Measurements from ENCODE around the gene EIF4EBP3. TPM values are rescaled to one million over a fixed set of nuclear protein-coding genes. Genes with fewer than 3 reads are reported as not detected.
A peak's percentile ranks its signal among the peaks of the same experiment; 100 is the strongest.

Gene EIF4EBP3
- total and polyA plus RNA-seq, 9 of the 15 experiments (the other 6 are each of a cell fraction or from before 2014, with no cell fraction given), result 1.3 to 7.5 (median 3.8) TPM

- Histone ChIP-seq H4K20me1 (replicated peaks; ENCODE audit: control insufficient read depth, insufficient read depth, low read length) (peaks cover 19% of the 10 kb centered on the region; the same call in 1 of the 2 replicates), H3K9me1 (ENCODE audit: control insufficient read depth, insufficient read depth, low read length) (peaks cover 5% of the 10 kb centered on the region), H3K4me3 (no peak overlapping the region), H3K9ac (ENCODE audit: insufficient read depth in 1 of 2, low read depth in 2 of 2, low read length in 2 of 2) (peak overlapping the region in 1 of 2 experiments; percentile 18; a peak in 1 of 4 replicates), H3K79me2 (ENCODE audit: control insufficient read depth, insufficient read depth, low read length) (peaks cover 31% of the 10 kb centered on the region), H3K9me3 (replicated peaks; ENCODE audit: control insufficient read depth, insufficient read depth, low read depth, low read length) (no peaks in the 10 kb centered on the region), H2AFZ (ENCODE audit: low read depth, low read length) (no peak overlapping the region), H3K27ac (ENCODE audit: extremely low read depth, low read depth, low read length) (peak overlapping the region; percentile 61; the same call in 1 of the 3 replicates), H3K4me2 (ENCODE audit: insufficient read depth, low read length) (no peak overlapping the region), H3K27me3 (ENCODE audit: control insufficient read depth in 2 of 2, insufficient read depth in 2 of 2, low read length in 2 of 2) (no peaks in the 10 kb centered on the region; a peak in 1 of 5 replicates), H3K4me1 (replicated peaks in 1 of 2; ENCODE audit: control insufficient read depth in 2 of 2, insufficient read depth in 2 of 2, low read length in 2 of 2) (peaks cover 42 to 53% of the 10 kb centered on the region in 2 experiments), H3K36me3 (ENCODE audit: control insufficient read depth, insufficient read depth, low read length) (peaks cover 66% of the 10 kb centered on the region)
- in situ Hi-C loops (cut with MboI) (no loop called here), intact Hi-C loops (cut with micrococcal nuclease) (loop anchor here (10.0 kb wide), 2 partner anchors 306 to 376 kb away; partner anchors contain the start of gene CYSTM1)
- ATAC-seq, result no peak
- POLR2A ChIA-PET, result interaction anchor here (0.6 to 5.3 kb wide), 11 partner anchors 10 to 1113 kb away, joined by 3 to 46 read pairs (median 3); partner anchors contain the start of genes APBB3, IK, NDUFA2 and SLC35A4
- 81% methylated on average over 10 of the region's 11 CpGs for WGBS (ENCODE audit: insufficient coverage, low coverage, missing lambda C conversion rate)
- no peak for DNase-seq (ENCODE audit: extremely low read depth in 1 of 4, low spot score in 3 of 4)
- TF ChIP-seq ZNF445 (CRISPR knock-in tag; IDR thresholded peaks at IDR 0.05; ENCODE audit: low read depth) (no peak), PML (IDR thresholded peaks at IDR 0.05; ENCODE audit: low read length) (0 out of 2 replicates have a peak, but pooled peaks have one; percentile 5), ATF4 (CRISPR knock-in tag; IDR thresholded peaks at IDR 0.05) (no peak), RBFOX2 (IDR thresholded peaks at IDR 0.05; ENCODE audit: low read depth, low read length) (0 out of 2 replicates have a peak, but pooled peaks have one; percentile 30), MAFK (IDR thresholded peaks at IDR 0.05; ENCODE audit: low read length) (no peak), NUFIP1 (IDR thresholded peaks at IDR 0.05; ENCODE audit: partially characterized antibody) (no peak), L3MBTL2 (IDR thresholded peaks at IDR 0.05) (no peak)
- TF ChIP-seq, protein P1, sequence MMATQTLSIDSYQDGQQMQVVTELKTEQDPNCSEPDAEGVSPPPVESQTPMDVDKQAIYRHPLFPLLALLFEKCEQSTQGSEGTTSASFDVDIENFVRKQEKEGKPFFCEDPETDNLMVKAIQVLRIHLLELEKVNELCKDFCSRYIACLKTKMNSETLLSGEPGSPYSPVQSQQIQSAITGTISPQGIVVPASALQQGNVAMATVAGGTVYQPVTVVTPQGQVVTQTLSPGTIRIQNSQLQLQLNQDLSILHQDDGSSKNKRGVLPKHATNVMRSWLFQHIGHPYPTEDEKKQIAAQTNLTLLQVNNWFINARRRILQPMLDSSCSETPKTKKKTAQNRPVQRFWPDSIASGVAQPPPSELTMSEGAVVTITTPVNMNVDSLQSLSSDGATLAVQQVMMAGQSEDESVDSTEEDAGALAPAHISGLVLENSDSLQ (IDR thresholded peaks at IDR 0.05), result 0 out of 2 replicates have a peak, but pooled peaks have one; percentile 8
- CTCF ChIA-PET (ENCODE audit: low intra/inter-chr PET ratio), result no interaction called here
- TSS peak; percentile 6 for BruUV-seq (replicated peaks)
- no peak for FAIRE-seq
Measured at GRCh38 chr5:140550147-140551079, 3.0 kb downstream of the EIF4EBP3 start.
